Endothelial cell of hepatic sinusoid (primary cell): ENCODE data around the gene LYZ.

Source experiments
- in situ Hi-C: cut with HindIII; loops from 2 replicates; pipeline ENCODE4 v1.10.0; 2017; ENCODE audit warnings: low sequenced_read_pairs

The LYZ gene

DNA sequence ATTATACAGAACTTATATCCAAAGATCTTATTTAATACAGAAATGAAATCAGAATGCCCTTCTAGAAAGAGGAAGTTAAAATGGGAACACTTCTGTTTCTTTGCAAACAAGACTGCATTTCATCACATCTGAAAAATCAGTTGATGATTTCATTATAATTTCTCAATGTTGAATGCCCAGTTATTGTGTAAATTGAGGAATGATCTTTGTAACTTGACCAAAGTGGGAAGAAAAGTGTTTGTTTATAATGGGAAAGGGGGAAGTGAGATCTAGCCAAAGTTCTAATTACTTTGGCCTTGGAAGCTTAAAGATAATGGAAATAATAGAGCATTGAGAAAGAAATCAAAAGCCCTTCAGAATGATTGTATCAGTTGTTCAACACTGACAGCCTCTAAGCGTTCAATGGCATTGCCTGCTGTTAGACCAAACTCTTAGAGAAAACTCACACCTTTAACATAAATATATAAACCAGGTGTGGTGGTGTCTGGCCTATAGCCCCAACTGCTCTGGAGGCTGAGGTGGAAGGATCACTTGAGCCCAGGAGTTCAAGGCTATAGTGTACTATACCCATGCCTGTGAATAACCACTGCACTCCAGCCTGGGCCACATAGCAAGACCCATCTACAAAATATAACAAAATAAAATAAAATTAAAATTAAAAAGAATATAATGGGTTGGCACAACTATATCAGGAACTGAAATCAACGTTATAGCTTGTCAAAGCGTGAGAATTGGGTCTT, 9.9 kb upstream of the LYZ start:
- in situ Hi-C loops, result no loop called here

DNA sequence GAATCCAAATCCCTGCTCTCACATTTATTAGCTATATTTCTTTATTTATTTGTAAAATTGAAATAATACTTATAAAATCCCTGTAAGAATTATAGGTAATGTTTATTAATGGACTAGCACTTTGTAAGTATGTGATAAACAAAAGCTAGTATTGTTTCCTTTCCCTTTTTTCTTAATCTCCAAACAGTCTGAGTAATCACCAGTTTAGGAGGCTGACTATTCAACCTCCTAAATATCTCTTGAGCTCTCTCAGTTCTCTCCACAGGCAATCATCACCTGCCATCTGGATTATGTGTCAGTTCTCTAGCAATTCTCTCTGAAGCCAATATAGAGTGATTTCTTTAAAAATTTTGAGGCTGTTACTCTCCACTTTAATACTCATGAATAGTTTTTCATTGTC, 9.2 kb upstream of the LYZ start:
- in situ Hi-C loops, result no loop called here

DNA sequence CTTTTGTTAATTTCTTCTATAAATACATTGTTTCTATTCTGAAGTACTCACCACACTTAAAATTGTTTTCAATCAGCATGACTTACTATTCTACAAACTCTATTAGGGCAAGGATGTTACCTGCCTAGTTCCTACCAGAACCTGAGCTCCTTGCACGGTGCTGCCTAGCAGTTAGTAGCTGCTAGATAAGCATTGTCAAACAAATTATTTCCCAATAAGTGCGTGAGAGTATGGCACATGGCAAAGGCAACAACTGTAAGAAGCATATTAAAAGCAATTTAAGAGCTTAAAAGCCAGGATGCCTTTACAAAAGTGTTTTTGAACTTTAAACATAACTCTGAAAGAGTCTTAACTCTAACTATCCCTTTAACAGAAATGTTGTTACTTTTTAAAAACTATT, 8.2 kb upstream of the LYZ start:
- in situ Hi-C loops, result no loop called here

DNA sequence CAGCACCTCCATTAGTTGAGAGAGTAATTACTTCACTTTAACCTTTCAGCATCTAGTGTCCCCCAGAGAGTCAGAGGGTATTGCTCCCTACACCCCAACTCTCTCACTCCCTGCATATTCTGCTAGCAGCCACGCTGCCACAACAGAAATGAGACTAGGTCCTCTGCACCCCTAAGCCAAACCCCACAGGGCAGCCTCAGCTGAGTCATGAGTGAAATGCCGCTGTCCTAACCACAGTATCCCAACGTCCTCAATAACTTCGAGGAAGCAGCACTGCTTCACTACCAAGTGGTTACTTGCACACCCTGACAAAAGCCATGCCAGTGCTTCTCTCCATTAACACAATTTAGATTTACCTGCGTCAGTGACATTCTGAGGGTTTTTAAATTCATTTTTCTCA, 6.9 kb upstream of the LYZ start:
- in situ Hi-C loops, result no loop called here

DNA sequence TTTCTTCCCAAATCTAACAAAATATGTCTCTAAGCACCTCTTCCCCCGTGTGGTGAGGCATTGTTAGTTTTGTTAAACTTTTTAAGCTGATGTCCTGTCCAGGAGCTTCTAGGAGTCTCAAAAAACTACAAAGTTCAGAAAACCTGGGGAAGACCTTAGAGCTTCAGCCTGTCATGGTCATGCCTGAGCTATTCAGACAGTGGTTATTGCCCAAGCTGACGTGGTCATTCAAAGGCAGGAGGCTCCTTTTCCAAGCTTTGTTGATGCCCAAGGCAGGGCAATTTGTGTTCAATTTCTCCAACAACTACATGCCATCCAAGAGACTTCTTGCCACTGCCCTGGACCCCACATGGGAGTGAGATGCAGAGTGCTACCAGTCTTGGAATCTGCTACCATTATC, 5.8 kb upstream of the LYZ start:
- in situ Hi-C loops, result no loop called here

DNA sequence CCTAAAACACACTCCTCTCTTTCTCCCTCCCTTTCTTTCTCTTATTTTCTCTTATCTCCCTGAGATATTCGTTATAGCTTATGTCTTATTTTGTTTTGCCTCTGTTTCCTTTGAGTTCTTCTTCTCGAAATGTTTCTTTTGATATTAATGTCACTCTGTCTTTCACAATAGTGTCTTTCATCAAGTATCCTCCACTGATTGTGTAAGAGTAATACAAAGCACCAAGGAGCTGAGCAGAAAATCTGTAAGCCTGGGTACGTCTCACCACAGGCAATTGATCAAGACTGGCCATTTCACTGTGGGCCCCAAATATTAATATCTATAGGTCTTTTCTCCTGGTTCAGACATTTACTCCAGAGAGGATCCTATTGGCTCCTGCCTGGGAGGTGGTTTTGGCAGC, 4.8 kb upstream of the LYZ start:
- in situ Hi-C loops, result no loop called here

DNA sequence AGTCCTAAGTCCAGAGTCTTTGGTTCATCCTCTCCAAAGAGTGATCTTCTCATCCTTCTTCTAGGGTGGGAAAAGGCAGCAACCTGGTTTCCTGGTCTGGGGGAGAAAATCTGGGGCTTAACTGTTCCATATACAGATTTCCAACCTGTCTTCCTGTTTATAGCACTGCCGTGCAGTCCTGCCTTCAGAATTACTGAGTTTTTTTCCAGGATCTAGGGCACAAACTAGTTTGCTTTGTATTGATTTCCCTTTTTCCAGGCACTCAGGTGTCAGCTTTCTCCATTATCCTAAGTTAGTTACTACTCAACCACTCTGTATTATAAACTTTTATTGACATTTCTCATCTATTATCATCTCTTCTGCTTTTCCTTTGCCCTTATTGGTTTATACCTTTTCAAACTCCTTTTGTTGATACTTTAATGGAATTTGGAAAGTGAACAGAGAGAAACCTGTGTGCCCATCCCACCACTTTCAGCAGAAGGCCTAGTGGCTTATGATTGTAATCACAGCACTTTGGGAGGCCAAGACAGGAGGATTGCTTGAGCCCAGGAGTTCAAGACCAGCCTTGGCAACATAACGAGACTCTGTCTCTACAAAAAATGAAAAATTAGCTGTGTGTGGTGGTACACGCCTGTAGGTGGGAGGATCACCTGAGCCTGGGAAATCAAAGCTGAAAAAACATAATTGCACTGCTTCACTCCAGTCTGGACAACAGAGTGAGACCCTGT, 4.1 kb upstream of the LYZ start:
- in situ Hi-C loops, result no loop called here

DNA sequence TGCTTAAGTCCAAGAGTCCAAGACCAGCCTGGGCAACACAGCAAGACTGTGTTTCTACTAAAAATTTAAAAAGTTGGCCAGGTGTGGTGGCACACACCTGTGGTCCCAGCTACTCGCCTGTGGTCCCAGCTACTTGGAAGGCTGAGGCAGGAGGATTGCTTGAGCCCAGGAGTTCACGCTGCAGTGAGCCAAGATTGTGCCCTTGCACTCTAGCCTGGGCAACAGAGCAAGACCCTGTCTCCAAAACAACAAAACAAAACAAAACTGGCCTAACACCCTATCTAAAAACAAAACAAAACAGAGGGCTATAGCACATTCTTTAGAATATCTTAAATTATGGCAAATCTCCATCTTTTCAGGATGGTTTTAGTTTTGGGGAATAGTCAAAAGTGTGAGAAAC, 3.1 kb upstream of the LYZ start:
- in situ Hi-C loops, result no loop called here

DNA sequence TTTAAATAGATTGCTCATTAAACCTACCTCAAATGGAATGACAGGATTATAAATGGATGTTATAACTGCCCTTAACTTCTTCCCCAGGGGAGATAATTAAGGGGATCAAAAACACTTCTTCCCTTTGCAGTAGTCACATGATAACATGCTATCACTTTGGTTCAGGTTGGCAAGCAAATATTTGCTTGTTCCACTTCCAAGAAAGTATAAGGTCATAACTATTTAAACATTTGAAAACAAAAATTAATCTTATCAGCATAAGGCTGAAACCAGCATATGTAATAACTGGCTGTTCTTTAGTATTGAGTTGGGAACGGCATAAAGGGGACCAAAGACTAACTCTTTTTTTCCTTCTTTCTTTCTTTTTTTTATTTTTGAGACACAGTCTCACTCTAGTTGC, 2.4 kb upstream of the LYZ start:
- in situ Hi-C loops, result no loop called here

DNA sequence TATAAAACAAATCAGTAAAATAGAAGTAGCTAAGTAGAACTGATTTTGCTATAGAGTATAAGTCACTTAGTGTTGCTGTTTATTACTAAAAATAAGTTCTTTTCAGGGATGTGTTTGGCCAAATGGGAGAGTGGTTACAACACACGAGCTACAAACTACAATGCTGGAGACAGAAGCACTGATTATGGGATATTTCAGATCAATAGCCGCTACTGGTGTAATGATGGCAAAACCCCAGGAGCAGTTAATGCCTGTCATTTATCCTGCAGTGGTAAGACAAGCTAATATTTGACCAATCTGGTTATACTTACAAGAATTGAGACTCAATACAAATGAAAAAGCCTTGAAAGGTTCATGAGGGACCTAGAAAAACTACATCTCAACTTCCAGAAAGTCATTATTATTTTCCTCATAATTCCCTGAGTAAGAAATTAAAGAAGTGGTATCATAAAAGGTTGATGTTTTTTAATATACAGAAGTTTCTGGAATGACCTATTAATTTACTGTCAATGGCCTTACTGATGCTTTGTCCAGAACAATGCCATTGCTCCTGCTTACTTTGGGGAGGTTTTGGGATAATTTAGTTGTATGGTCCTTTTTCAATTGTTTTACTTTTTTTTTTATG, 1.9 kb downstream of the LYZ start:
- in situ Hi-C loops, result no loop called here

DNA sequence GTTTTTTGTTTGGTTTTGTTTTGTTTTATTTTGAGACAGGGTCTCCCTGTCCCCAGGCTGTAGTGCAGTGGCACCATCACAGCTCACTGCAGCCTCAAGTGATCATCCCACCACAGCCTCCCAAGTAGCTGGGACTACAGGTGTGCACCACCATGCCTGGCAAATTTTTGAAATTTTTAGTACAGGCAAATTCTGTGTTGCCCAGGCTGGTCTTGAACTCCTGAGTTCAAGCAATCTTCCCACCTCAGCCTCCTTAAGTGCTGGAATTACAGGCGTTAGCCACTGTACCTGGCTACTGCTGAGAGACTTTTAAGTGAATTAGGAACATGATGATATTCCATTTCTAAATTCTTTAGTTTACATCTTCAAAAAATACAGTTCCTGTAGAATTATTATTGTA, 2.6 kb downstream of the LYZ start:
- in situ Hi-C loops, result no loop called here

DNA sequence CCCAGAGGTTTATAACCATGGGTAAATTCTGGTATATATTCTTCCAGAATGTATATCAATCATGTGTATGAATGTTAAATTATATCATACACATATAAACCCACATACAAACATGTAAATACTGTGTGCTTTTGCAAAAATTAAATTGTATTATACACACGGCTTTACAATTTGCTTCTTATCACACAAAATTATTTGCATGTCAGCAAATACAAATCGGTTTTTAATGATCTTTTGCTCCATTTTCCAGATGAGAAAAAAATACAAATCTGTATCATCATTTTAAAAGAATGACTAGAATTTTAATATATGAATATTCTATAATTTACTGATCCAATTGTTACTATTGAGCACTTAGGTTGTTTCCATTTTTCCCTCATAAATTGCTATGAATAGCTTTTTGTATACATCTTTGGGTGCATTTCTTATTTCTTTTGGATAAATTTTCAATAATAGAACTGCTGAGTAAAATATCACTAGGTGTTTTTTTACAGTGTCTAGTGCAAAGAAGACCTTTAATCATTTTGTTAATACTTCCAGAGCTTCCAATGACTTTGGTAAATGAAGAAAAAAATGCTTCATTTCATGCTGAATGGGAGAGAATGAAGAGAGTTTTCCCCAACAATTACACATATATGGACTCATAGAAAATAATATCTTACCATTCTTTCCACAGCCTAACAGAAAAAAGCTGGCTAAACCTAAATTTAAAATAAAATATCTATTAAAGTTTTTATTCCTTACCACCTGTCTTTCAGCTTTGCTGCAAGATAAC, 3.5 kb downstream of the LYZ start:
- in situ Hi-C loops, result no loop called here

DNA sequence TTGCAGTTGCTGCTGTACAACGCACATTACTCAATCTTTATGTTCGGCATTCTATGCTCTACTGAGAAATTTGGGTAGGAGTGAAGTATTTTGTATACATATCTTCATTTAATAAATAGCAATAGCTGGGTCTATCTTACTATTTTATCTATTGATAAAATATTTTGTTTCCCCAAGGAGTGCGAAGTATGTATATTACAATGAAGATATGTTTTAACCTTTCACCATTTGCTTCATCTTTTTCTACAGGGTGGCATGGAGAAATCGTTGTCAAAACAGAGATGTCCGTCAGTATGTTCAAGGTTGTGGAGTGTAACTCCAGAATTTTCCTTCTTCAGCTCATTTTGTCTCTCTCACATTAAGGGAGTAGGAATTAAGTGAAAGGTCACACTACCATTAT, 4.7 kb downstream of the LYZ start:
- in situ Hi-C loops, result no loop called here

DNA sequence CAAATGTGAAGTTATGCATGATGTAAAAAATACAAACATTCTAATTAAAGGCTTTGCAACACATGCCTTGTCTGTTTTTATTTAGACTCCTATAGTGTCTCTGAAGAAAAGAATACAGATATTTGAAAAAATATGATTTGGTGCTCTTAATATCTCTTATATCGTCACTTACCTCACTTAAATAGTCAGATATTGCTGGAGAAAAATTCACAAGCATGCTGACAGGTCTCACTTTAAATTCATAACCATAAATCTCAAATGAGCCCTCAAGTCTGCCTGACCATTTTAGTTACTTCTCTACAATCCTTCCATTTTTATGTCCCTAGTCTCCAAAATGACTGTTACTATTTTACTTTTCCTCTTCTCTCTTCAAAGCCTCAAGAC, 6.0 kb downstream of the LYZ start:
- in situ Hi-C loops, result no loop called here

DNA sequence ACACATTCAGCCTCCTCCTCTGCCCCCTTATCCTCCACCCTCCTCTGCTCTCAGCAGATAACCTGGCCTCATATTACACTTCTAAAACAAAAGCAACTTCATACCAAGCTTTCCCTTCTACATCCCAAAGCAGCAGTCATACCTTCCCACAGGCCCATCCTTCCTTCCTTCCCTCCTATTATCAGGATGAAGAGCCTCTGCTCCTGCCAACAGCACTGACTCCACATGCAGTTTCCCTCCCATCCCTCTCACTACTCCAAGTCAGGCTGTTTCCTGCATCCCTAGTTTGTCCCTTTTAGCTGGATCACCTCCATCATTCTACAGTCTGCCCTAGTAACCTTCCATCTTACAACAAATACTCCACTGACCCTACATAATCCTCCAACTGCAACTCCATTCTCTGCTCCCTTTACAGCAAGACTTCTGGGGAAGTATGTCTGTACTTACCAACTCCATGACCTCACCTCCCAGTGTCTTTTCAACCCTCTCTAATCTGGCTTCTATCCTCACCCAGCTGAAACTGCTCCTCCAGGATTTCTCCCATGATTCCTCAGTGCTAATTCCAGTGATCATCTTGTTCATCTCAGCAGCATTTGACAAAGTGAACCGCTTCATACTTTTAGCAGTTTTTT, 6.5 kb downstream of the LYZ start:
- in situ Hi-C loops, result no loop called here

DNA sequence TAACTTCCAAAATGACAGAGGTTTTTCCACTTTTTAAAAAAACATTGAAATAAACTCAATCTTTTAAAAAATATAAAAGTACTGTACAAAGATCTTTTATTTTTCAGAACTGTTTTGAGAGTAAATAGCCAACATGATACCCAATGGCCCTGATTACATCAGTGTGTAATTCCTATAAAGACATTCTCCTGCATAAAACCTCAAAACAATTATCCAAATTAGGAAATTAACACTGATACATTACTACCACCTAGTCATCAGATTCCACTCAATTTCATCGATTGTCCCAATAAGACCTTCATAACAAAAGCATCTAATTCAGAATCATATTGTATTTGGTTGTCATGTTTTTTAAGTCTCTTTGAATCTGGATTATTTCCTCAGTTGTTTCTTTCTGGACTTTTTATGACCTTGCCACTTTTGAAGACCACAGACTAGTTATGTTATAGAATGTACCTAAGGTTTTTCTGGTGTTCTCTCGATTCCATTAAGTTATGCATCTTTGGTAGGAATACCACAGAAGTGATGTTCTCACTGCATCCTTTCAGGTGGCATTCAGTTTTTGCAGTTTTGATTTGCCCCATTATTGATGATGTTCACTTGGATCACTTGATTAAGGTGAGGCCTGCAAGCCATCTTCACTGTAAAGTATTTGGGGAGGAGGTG, 7.3 kb downstream of the LYZ start:
- in situ Hi-C loops, result no loop called here

DNA sequence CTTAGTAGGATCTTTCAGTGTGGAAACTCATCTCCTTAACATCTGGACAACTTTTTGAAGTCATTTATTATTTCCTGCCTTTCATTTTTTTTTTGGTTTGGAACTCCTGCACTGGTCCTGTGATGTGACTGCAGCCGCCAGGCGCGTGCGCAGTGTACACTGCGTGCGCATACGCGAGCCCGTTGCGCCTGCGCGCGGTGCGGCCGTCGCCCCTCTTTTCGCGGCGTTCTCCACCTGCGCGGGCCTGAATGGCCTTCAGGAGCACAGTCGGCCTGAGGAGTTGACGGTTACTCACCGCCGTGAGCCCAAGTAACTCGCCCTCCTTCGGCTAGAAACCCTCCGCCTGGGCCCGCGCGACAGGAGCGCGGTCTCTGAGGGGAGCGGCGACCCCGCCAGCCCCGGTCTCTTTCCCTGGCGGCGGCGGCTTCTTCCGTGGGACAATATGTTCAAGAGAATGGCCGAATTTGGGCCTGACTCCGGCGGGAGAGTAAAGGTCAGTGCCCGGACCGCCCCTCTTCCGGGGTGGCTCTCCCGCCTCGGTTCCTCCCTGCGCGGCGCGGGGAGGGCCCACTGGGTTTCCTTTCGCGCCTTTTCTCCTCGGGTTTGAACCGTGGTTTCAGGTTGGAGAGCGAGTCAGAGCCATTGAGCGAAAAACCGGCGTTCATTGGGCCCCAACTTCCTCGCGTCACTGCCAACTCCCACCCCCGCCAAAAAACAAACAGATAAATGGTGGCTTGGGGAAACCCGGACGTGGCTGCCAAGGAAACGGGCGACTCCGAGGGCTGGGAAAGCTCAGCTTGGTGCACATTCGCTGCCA, 11.6 kb downstream of the LYZ start, which contains the start of gene YEATS4:
YEATS4 (plus strand) TSS at position 213 of the 817 bp plus-strand sequence; CDS start at position 443, 230 bp downstream.
- in situ Hi-C loops, result no loop called here

DNA sequence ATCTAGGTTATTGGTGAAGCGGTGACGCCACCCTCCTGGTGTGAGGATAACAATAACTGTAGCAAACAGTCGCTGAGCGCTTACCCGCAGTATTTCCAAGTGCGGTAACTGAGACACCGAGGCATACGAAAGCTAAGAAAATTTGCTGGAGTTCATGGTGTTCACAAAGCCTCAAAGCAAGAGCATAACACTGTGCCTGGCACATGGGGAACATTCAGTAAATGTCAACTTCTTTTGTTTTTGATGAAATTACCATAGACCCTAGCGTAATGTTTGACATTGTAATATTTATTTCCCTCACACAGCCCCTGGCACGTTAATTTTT, 12.1 kb downstream of the LYZ start:
- in situ Hi-C loops, result no loop called here

DNA sequence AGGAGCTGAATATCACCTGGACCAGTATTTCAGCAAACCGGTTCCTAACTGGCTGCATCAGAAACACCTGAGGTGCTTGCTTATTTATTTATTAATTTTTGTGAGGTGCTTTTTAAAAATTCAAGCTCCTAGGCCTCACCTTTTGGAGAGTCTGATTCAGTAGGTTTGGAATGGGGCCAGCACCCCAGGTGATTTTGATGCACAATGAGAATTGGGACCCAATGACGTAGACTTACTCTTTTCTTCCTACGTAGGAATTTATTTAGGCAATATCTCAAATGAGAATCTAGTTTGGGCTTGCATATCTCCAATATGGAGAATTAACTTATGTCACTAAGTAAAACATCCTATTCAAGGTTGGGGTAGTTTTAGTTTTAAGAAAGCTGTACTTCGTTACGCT, 18.6 kb downstream of the LYZ start:
- in situ Hi-C loops, result no loop called here

DNA sequence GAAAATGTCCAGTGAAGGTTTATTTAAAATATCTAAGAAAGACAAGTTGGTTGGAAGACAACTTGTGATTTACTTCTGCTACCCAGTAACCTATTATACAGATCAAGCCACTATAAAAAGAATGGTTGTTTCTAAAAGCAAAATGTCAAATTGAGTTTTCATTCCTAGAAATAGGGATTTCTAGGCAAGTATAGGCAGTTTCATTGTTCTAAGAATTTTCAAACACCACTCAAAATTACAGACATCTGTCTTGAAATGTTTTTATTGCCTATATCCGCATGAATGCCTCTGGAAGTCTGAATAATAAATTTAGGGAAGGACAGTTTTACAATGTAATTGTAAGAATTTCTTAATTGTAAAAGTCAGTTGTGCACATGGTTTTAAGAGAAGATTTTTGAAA, 20.0 kb downstream of the LYZ start:
- in situ Hi-C loops, result no loop called here
